Measurements from ENCODE around the gene ZNF275.

ZNF275 gene

GRCh38 chrX:153349952-153350351 lies 16.0 kb downstream of the ZNF275 start:
- no peak for ATAC-seq
- no peak for TF ChIP-seq ZFP30 (CRISPR knock-in tag; IDR thresholded peaks at IDR 0.05)
- TF ChIP-seq ZNF565 (CRISPR knock-in tag; conservative IDR thresholded peaks at IDR 0.05; ENCODE audit: low read depth) = no peak
- TF ChIP-seq, protein P1, sequence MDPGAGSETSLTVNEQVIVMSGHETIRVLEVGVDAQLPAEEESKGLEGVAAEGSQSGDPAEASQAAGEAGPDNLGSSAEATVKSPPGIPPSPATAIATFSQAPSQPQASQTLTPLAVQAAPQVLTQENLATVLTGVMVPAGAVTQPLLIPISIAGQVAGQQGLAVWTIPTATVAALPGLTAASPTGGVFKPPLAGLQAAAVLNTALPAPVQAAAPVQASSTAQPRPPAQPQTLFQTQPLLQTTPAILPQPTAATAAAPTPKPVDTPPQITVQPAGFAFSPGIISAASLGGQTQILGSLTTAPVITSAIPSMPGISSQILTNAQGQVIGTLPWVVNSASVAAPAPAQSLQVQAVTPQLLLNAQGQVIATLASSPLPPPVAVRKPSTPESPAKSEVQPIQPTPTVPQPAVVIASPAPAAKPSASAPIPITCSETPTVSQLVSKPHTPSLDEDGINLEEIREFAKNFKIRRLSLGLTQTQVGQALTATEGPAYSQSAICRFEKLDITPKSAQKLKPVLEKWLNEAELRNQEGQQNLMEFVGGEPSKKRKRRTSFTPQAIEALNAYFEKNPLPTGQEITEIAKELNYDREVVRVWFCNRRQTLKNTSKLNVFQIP (CRISPR knock-in tag; IDR thresholded peaks at IDR 0.05; ENCODE audit: borderline replicate concordance, low read depth) = no peak

GRCh38 chrX:153351981-153352380 lies 18.0 kb downstream of the ZNF275 start:
- no peak for TF ChIP-seq SNAI2 (CRISPR knock-in tag; IDR thresholded peaks at IDR 0.05)
- no peak for TF ChIP-seq ZNF70 (CRISPR knock-in tag; IDR thresholded peaks at IDR 0.05)
- no peak for TF ChIP-seq ZNF565 (CRISPR knock-in tag; conservative IDR thresholded peaks at IDR 0.05; ENCODE audit: low read depth)
- TF ChIP-seq CSDC2 (CRISPR knock-in tag; IDR thresholded peaks at IDR 0.05) = no peak
- no peak for TF ChIP-seq BACH2 (CRISPR knock-in tag; IDR thresholded peaks at IDR 0.05; ENCODE audit: borderline replicate concordance)
- TF ChIP-seq, protein P2, sequence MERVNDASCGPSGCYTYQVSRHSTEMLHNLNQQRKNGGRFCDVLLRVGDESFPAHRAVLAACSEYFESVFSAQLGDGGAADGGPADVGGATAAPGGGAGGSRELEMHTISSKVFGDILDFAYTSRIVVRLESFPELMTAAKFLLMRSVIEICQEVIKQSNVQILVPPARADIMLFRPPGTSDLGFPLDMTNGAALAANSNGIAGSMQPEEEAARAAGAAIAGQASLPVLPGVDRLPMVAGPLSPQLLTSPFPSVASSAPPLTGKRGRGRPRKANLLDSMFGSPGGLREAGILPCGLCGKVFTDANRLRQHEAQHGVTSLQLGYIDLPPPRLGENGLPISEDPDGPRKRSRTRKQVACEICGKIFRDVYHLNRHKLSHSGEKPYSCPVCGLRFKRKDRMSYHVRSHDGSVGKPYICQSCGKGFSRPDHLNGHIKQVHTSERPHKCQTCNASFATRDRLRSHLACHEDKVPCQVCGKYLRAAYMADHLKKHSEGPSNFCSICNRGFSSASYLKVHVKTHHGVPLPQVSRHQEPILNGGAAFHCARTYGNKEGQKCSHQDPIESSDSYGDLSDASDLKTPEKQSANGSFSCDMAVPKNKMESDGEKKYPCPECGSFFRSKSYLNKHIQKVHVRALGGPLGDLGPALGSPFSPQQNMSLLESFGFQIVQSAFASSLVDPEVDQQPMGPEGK (CRISPR knock-in tag; IDR thresholded peaks at IDR 0.05; ENCODE audit: borderline replicate concordance) = no peak
- no peak for TF ChIP-seq ARNTL (CRISPR knock-in tag; IDR thresholded peaks at IDR 0.05; ENCODE audit: borderline replicate concordance, low read depth)
- TF ChIP-seq TOX (CRISPR knock-in tag; IDR thresholded peaks at IDR 0.05; ENCODE audit: borderline replicate concordance) = no peak
- TF ChIP-seq ZFP3 (CRISPR knock-in tag; IDR thresholded peaks at IDR 0.05) = no peak
- TF ChIP-seq ZNF8 (CRISPR knock-in tag; IDR thresholded peaks at IDR 0.05) = no peak
- TF ChIP-seq, protein P3, sequence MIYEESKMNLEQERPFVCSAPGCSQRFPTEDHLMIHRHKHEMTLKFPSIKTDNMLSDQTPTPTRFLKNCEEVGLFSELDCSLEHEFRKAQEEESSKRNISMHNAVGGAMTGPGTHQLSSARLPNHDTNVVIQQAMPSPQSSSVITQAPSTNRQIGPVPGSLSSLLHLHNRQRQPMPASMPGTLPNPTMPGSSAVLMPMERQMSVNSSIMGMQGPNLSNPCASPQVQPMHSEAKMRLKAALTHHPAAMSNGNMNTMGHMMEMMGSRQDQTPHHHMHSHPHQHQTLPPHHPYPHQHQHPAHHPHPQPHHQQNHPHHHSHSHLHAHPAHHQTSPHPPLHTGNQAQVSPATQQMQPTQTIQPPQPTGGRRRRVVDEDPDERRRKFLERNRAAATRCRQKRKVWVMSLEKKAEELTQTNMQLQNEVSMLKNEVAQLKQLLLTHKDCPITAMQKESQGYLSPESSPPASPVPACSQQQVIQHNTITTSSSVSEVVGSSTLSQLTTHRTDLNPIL (CRISPR knock-in tag; IDR thresholded peaks at IDR 0.05; ENCODE audit: low read depth) = no peak
- TF ChIP-seq, protein P4, sequence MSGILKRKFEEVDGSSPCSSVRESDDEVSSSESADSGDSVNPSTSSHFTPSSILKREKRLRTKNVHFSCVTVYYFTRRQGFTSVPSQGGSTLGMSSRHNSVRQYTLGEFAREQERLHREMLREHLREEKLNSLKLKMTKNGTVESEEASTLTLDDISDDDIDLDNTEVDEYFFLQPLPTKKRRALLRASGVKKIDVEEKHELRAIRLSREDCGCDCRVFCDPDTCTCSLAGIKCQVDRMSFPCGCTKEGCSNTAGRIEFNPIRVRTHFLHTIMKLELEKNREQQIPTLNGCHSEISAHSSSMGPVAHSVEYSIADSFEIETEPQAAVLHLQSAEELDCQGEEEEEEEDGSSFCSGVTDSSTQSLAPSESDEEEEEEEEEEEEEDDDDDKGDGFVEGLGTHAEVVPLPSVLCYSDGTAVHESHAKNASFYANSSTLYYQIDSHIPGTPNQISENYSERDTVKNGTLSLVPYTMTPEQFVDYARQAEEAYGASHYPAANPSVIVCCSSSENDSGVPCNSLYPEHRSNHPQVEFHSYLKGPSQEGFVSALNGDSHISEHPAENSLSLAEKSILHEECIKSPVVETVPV (CRISPR knock-in tag; IDR thresholded peaks at IDR 0.05) = no peak
- no peak for TF ChIP-seq TCF4 (CRISPR knock-in tag; IDR thresholded peaks at IDR 0.05; ENCODE audit: borderline replicate concordance)
- TF ChIP-seq PPARA (CRISPR knock-in tag; IDR thresholded peaks at IDR 0.05; ENCODE audit: borderline replicate concordance) = no peak
- no peak for TF ChIP-seq GLIS3 (CRISPR knock-in tag; IDR thresholded peaks at IDR 0.05)
- TF ChIP-seq, protein P5, sequence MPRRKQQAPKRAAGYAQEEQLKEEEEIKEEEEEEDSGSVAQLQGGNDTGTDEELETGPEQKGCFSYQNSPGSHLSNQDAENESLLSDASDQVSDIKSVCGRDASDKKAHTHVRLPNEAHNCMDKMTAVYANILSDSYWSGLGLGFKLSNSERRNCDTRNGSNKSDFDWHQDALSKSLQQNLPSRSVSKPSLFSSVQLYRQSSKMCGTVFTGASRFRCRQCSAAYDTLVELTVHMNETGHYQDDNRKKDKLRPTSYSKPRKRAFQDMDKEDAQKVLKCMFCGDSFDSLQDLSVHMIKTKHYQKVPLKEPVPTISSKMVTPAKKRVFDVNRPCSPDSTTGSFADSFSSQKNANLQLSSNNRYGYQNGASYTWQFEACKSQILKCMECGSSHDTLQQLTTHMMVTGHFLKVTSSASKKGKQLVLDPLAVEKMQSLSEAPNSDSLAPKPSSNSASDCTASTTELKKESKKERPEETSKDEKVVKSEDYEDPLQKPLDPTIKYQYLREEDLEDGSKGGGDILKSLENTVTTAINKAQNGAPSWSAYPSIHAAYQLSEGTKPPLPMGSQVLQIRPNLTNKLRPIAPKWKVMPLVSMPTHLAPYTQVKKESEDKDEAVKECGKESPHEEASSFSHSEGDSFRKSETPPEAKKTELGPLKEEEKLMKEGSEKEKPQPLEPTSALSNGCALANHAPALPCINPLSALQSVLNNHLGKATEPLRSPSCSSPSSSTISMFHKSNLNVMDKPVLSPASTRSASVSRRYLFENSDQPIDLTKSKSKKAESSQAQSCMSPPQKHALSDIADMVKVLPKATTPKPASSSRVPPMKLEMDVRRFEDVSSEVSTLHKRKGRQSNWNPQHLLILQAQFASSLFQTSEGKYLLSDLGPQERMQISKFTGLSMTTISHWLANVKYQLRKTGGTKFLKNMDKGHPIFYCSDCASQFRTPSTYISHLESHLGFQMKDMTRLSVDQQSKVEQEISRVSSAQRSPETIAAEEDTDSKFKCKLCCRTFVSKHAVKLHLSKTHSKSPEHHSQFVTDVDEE (CRISPR knock-in tag; IDR thresholded peaks at IDR 0.05) = no peak
- TF ChIP-seq ESRRG (CRISPR knock-in tag; IDR thresholded peaks at IDR 0.05) = no peak
- no peak for TF ChIP-seq RARB (CRISPR knock-in tag; IDR thresholded peaks at IDR 0.05)
- TF ChIP-seq ZC3H10 (CRISPR knock-in tag; IDR thresholded peaks at IDR 0.05) = no peak
- no peak for TF ChIP-seq ZFP30 (CRISPR knock-in tag; IDR thresholded peaks at IDR 0.05)
- no peak for ATAC-seq

- ATAC-seq = no peak; the same call in 2 of the 3 replicates
- TF ChIP-seq, protein P1 (CRISPR knock-in tag; IDR thresholded peaks at IDR 0.05; ENCODE audit: borderline replicate concordance, low read depth) = no peak
- TF ChIP-seq, protein P4 (CRISPR knock-in tag; IDR thresholded peaks at IDR 0.05) = no peak
- TF ChIP-seq TOX (CRISPR knock-in tag; IDR thresholded peaks at IDR 0.05; ENCODE audit: borderline replicate concordance) = no peak
- no peak for TF ChIP-seq ZNF8 (CRISPR knock-in tag; IDR thresholded peaks at IDR 0.05)
- TF ChIP-seq RARB (CRISPR knock-in tag; IDR thresholded peaks at IDR 0.05) = no peak
- TF ChIP-seq CSDC2 (CRISPR knock-in tag; IDR thresholded peaks at IDR 0.05) = no peak
- no peak for TF ChIP-seq TCF4 (CRISPR knock-in tag; IDR thresholded peaks at IDR 0.05; ENCODE audit: borderline replicate concordance)
- no peak for TF ChIP-seq ZC3H10 (CRISPR knock-in tag; IDR thresholded peaks at IDR 0.05)
- TF ChIP-seq, protein P5 (CRISPR knock-in tag; IDR thresholded peaks at IDR 0.05) = no peak
- no peak for TF ChIP-seq ZNF565 (CRISPR knock-in tag; conservative IDR thresholded peaks at IDR 0.05; ENCODE audit: low read depth)
- TF ChIP-seq ZFP3 (CRISPR knock-in tag; IDR thresholded peaks at IDR 0.05) = no peak
Measured at GRCh38 chrX:153352858-153353257, 18.9 kb downstream of the ZNF275 start.
